Gastroesophageal sphincter (tissue), 4 donors: ENCODE results near the gene PCDHA11. TPM values are rescaled to one million over a fixed set of nuclear protein-coding genes. Genes with fewer than 3 reads are reported as not detected.

Source experiments
- ATAC-seq: fragments of 150-250 bp; one replicate; pipeline ENCODE4 v1.9.1; 2016; ENCODE audit warnings: mild to moderate bottlenecking, moderate library complexity
- H3K27ac ChIP-seq, 4 donors: fragments of 200-600 bp; sonication (generic) in 3 of 4; 1 replicate in 3 of 4; 2 replicates in 1 of 4; pipeline ENCODE4 v1.5.1; 2016 to 2019
- H3K27me3 ChIP-seq: fragments of 200-600 bp; sonication (generic); one replicate; pipeline ENCODE4 v1.5.1; 2019
- H3K36me3 ChIP-seq, 2 donors: fragments of 200-600 bp; sonication (generic); one replicate each; pipeline ENCODE4 v1.5.1; 2019; ENCODE audit warnings: control low read depth in 1 of 2
- H3K4me1 ChIP-seq, 3 donors: fragments of 200-600 bp; sonication (generic); 1 replicate in 2 of 3; 2 replicates in 1 of 3; pipeline ENCODE4 v1.5.1; 2016 to 2019; ENCODE audit warnings: control low read depth in 2 of 3
- H3K4me3 ChIP-seq, 2 donors: fragments of 200-600 bp; sonication (generic); one replicate each; pipeline ENCODE4 v1.5.1; 2019; ENCODE audit warnings: mild to moderate bottlenecking in 1 of 2, moderate library complexity in 1 of 2
- H3K9me3 ChIP-seq, 3 donors: fragments of 200-600 bp; sonication (generic); one replicate each; pipeline ENCODE4 v1.5.1; 2017 to 2019; ENCODE audit warnings: control low read depth in 2 of 3
- EP300 ChIP-seq: sonication (generic); formaldehyde crosslinking; IDR thresholded peaks from one replicate; pipeline ENCODE4 v1.6.1; 2017; ENCODE audit warnings: antibody characterized with exemption, mild to moderate bottlenecking
- POLR2A ChIP-seq, 2 donors: fragments of 450-650 bp; IDR thresholded peaks; one replicate each; pipeline ENCODE4 v1.6.1; 2017; ENCODE audit warnings: antibody characterized with exemption in 2 of 2, mild to moderate bottlenecking in 2 of 2, moderate library complexity in 1 of 2
- POLR2AphosphoS5 ChIP-seq: sonication (generic); formaldehyde crosslinking; IDR thresholded peaks from one replicate; pipeline ENCODE4 v1.6.1; 2017; ENCODE audit warnings: antibody characterized with exemption
- WGBS, 2 donors: methylation state at CpG; one replicate each; pipeline ENCODE4 v1.1.5; 2018; ENCODE audit warnings: low coverage in 1 of 2; 5-methylcytosine and 5-hydroxymethylcytosine counted together
- total RNA-seq, 4 donors: library from RNA; depleted of rRNA; stranded (reverse); fragments of >200 nt; gene quantifications; one replicate each; pipeline ENCODE4 v1.1.0, GENCODE V29; 2016
- TF ChIP-seq, protein P1 (sequence below), 4 experiments: fragments of 200-600 bp in 2 of 4; fragments of 450-650 bp in 2 of 4; sonication (generic) in 1 of 4; IDR thresholded peaks; one replicate each; pipeline ENCODE4 v1.5.1; 2017 to 2019; ENCODE audit warnings: antibody characterized with exemption in 4 of 4, mild to moderate bottlenecking in 2 of 4, moderate library complexity in 2 of 4

PCDHA11 gene
- total RNA-seq, 4 donors from 2014 or later, result 0.13 to 1.9 (median 0.89) TPM

GRCh38 chr5:140881889-140882590, 13.3 kb downstream of the PCDHA11 start, which contains the start of gene PCDHA13:
Gene PCDHA13, plus strand, starts transcription at chr5:140882124. Its CDS starts 145 bp downstream, at chr5:140882269.
- peak within 1 kb of the TSS in 2 of 4 donors; percentile 45 to 48 for H3K27ac ChIP-seq
- no peaks in the 10 kb centered on the region for H3K4me1 ChIP-seq
- peak within 1 kb of the TSS; percentile 17 to 46 for H3K4me3 ChIP-seq
- H3K27me3 ChIP-seq, result peaks cover 49% of the 10 kb centered on the region
- TF ChIP-seq, protein P1, sequence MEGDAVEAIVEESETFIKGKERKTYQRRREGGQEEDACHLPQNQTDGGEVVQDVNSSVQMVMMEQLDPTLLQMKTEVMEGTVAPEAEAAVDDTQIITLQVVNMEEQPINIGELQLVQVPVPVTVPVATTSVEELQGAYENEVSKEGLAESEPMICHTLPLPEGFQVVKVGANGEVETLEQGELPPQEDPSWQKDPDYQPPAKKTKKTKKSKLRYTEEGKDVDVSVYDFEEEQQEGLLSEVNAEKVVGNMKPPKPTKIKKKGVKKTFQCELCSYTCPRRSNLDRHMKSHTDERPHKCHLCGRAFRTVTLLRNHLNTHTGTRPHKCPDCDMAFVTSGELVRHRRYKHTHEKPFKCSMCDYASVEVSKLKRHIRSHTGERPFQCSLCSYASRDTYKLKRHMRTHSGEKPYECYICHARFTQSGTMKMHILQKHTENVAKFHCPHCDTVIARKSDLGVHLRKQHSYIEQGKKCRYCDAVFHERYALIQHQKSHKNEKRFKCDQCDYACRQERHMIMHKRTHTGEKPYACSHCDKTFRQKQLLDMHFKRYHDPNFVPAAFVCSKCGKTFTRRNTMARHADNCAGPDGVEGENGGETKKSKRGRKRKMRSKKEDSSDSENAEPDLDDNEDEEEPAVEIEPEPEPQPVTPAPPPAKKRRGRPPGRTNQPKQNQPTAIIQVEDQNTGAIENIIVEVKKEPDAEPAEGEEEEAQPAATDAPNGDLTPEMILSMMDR (IDR thresholded peaks at IDR 0.05), result peak in 3 of 4 experiments; percentile 33 to 66 (median 59)
- TF ChIP-seq POLR2AphosphoS5, result no peak
- no peaks in the 10 kb centered on the region for H3K36me3 ChIP-seq
- H3K9me3 ChIP-seq, result peaks cover 0 to 43% (median 0%) of the 10 kb centered on the region in 3 donors
- WGBS, 2 donors, result 4 to 8% methylated on average over 14 to 17 of the region's 35 CpGs
- ATAC-seq, result no peak

DNA sequence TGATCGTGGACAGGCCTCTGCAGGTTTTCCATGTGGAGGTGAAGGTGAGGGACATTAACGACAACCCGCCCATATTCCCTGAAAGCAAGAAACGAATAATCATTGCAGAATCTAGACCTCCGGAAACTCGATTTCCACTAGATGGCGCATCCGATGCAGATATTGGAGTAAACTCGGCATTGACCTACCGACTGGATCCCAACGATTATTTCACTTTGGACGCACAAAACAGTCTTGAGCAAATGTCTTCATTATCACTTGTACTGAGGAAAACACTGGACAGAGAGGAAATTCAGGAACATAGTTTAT, 13.8 kb downstream of the PCDHA11 start:
- no peaks in the 10 kb centered on the region for H3K4me1 ChIP-seq
- 4 to 10% methylated on average over 7 to 10 of the region's 12 CpGs for WGBS, 2 donors
- peak overlapping the region; percentile 17 to 46 for H3K4me3 ChIP-seq
- ATAC-seq, result no peak
- H3K9me3 ChIP-seq, result peaks cover 0 to 38% (median 0%) of the 10 kb centered on the region in 3 donors
- TF ChIP-seq, protein P1 (IDR thresholded peaks at IDR 0.05), result peak in 2 of 4 experiments; percentile 40 to 43
- TF ChIP-seq POLR2A (IDR thresholded peaks at IDR 0.05), result no peak
- TF ChIP-seq EP300, result no peak
- no peak for TF ChIP-seq POLR2AphosphoS5
- peak overlapping the region in 1 of 4 donors; percentile 48 for H3K27ac ChIP-seq
- peaks cover 44% of the 10 kb centered on the region for H3K27me3 ChIP-seq
- H3K36me3 ChIP-seq, result no peaks in the 10 kb centered on the region

DNA sequence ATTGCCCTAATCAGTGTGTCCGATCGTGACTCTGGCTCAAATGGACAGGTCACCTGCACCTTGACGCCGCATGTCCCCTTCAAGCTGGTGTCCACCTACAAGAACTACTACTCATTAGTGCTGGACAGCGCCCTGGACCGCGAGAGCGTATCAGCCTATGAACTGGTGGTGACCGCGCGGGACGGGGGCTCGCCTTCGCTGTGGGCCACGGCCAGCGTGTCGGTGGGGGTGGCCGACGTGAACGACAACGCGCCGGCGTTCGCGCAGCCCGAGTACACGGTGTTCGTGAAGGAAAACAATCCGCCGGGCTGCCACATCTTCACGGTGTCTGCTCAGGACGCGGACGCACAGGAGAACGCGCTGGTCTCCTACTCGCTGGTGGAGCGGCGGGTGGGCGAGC, 14.6 kb downstream of the PCDHA11 start:
- H3K4me3 ChIP-seq, result no peak overlapping the region
- no peaks in the 10 kb centered on the region for H3K36me3 ChIP-seq
- peaks cover 42% of the 10 kb centered on the region for H3K27me3 ChIP-seq
- no peak overlapping the region for H3K27ac ChIP-seq
- TF ChIP-seq EP300 (no peak), POLR2A (IDR thresholded peaks at IDR 0.05) (no peak), POLR2AphosphoS5 (no peak)
- TF ChIP-seq, protein P1 (IDR thresholded peaks at IDR 0.05), result no peak
- H3K4me1 ChIP-seq, result no peaks in the 10 kb centered on the region
- WGBS, 2 donors, result 64% methylated on average over 2 of the region's 41 CpGs; no CpG with 5 or more reads in 1 of the 2 donors
- H3K9me3 ChIP-seq, result peaks cover 0 to 33% (median 0%) of the 10 kb centered on the region in 3 donors
- ATAC-seq, result no peak

DNA sequence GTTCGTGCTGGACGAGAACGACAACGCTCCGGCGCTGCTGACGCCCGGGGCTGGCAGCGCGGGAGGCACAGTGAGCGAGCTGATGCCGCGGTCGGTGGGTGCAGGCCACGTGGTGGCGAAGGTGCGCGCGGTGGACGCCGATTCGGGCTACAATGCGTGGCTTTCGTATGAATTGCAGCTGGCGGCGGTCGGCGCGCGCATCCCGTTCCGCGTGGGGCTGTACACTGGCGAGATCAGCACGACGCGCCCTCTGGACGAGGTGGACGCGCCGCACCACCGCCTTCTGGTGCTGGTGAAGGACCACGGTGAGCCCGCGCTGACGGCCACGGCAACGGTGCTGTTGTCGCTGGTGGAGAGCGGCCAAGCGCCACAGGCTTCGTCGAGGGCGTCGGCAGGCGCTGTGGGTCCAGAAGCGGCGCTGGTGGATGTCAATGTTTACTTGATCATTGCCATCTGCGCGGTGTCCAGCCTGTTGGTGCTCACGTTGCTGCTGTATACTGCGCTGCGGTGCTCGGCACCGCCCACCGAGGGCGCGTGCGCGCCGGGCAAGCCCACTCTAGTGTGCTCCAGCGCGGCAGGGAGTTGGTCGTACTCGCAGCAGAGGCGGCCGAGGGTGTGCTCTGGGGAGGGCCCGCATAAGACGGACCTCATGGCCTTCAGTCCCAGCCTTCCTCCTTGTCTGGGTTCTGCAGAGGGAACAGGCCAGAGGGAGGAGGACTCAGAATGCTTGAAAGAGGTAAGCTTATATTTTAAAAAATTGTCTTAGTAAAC, 15.4 kb downstream of the PCDHA11 start:
- H3K4me1 ChIP-seq, result no peaks in the 10 kb centered on the region
- ATAC-seq, result no peak
- no peaks in the 10 kb centered on the region for H3K36me3 ChIP-seq
- 39 to 53% methylated on average over 7 of the region's 79 CpGs for WGBS, 2 donors
- TF ChIP-seq, protein P1 (IDR thresholded peaks at IDR 0.05), result no peak
- TF ChIP-seq POLR2AphosphoS5 (no peak), EP300 (no peak), POLR2A (IDR thresholded peaks at IDR 0.05) (no peak)
- peaks cover 42% of the 10 kb centered on the region for H3K27me3 ChIP-seq
- peaks cover 0 to 33% (median 0%) of the 10 kb centered on the region in 3 donors for H3K9me3 ChIP-seq
- no peak overlapping the region for H3K27ac ChIP-seq
- H3K4me3 ChIP-seq, result no peak overlapping the region
